Renal cortex interstitium (tissue), 11 donors: ENCODE measurements around the gene PXDN. TPM values are rescaled to one million over a fixed set of nuclear protein-coding genes. Genes with fewer than 3 reads are reported as not detected.
"Not testable (repeated sequence)": the region's sequence is repeated elsewhere in the genome, so short reads cannot be mapped to it uniquely, and the experiment has no call there.

Experiments used
- DNase-seq, 11 donors: peaks; one replicate each; pipeline ENCODE4 v3.0.0-alpha.2; 2013; ENCODE audit warnings: low read depth in 9 of 11, low spot score in 4 of 11; ENCODE audit errors: extremely low read depth in 1 of 11
- polyA plus RNA-seq, 3 donors: library from polyadenylated mRNA; unstranded; fragments of 120-200 nt; gene quantifications; one replicate each; pipeline ENCODE4 v1.2.1, GENCODE V29; 2013; ENCODE audit not compliant: insufficient read length in 3 of 3

PXDN gene
- polyA plus RNA-seq, 3 donors, result 149 to 194 (median 168) TPM

DNA sequence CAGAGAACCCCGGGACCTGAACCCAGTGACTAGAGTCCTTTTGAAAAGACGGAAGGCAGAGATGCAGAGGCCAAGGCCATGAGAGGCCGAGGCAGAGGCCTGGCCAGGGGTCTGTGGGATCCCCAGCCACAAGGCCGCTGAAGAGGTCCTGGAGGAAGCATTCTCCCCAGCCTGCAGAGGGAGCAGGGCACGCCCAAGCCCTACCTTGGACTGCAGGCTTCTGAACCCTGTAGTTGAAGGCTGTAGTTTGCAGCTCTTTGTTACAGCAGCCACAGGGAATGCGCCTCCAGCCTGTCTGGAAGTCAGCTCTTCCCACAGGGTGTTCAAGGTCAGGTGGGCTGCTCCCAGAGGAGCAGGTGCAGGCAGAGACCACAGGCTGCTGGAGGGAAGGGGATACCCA, 22.1 kb upstream of the PXDN start:
- no peak for DNase-seq

DNA sequence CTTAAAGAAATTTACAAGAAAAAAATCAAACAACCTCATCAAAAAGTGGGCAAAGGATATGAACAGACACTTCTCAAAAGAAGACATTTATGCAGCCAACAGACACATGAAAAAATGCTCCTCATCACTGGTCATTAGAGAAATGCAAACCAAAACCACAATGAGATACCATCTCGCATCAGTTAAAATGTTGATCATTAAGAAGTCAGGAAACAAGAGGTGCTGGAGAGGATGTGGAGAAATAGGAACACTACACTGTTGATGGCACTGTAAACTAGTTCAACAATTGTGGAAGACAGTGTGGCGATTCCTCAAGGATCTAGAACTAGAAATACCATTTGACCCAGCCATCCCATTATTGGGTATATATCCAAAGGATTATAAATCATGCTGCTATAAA, 20.9 kb upstream of the PXDN start:
- DNase-seq, result not testable (repeated sequence)

DNA sequence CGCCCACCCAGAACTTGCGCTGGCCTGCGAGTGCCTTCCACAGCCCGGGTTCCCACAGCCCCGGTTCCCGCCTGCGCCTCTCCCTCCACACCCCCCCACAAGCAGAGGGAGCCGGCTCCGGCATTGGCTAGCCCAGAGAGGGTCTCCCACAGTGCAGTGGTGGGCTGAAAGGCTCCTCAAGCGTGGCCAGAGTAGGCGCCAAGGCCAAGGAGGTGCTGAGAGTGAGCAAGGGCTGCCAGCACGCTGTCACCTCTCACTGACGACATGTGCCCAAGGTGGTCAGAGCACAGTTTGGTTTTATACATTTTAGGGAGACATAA, 15.3 kb upstream of the PXDN start:
- DNase-seq, result no peak

DNA sequence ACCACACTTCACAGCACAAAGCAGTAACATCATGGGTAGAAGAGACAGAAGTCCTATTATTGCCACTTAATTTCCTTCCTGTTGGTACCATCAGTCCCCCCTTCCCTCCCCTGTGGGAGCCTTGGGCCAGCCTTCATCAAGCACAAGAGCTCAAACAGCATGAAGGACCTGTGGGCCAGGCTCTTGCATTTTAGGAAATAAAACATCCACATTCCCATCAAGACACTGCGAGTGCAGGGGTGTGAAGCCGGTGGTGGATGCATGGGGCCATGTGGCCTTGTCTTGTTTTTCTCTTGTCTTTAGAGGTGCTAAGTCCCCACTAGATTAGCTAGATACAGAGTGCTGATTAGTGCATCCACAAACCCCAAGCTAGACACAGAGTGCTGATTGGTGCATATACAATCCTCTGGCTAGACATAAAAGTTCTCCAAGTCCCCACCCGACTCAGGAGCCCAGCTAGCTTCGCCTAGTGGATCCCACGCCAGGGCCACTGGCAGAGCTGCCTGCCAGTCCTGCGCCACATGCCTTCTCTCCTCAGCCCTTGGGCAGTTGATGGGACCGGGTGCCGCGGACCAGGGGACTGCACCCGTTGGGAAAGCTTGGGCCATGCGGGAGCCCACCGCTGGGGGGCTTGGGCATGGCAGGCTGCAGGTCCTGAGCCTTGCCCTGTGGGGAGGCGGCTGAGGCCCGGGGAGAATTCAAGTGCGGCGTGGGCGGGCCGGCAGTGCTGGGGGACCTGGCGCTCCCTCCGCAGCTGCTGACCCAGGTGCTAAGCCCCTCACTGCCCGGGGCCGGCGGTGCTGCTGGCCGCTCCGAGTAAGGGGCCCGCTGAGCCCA, 14.7 kb upstream of the PXDN start:
- DNase-seq, result no peak

GRCh38 chr2:1758171-1758570, 13.9 kb upstream of the PXDN start:
- DNase-seq, result peak in 2 of 11 donors; percentile 38 to 43

DNA sequence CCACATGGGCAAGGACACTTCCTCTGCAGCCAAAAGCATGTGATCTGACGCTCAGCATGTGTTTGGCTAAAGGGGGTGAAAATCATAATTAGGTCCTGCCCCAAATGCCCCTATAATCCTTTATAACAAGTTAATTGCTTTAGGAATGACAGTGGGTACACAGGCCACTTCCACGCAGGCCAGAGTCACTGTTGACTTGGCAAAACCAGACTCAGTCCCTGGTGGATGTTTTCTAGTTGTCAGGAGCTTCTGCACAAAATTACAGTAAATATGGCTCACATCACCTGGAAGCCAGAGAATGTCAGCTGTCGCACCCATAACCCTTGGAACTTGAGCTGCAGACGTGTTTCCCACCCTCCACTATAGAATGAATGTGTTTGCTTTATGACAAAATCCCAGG, 13.3 kb upstream of the PXDN start:
- DNase-seq, result no peak

DNA sequence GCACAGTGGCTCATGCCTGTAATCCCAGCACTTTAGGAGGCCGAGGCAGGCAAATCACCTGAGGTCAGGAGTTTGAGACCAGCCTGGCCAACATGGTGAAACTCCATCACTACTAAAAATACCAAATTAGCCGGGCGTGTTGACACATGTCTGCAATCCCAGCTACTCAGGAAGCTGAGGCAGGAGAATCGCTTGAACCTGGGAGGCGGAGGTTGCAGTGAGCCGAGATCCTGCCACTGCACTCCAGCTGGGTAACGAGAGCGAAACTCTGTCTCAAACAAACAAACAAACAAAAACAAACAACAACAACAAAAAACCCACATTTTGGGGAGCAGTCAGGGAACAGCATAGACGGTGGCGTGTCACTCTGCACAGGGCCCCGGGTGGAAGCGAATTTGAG, 12.8 kb upstream of the PXDN start:
- DNase-seq, result not testable (repeated sequence)

GRCh38 chr2:1756456-1756855, 12.1 kb upstream of the PXDN start:
- DNase-seq, result no peak

DNA sequence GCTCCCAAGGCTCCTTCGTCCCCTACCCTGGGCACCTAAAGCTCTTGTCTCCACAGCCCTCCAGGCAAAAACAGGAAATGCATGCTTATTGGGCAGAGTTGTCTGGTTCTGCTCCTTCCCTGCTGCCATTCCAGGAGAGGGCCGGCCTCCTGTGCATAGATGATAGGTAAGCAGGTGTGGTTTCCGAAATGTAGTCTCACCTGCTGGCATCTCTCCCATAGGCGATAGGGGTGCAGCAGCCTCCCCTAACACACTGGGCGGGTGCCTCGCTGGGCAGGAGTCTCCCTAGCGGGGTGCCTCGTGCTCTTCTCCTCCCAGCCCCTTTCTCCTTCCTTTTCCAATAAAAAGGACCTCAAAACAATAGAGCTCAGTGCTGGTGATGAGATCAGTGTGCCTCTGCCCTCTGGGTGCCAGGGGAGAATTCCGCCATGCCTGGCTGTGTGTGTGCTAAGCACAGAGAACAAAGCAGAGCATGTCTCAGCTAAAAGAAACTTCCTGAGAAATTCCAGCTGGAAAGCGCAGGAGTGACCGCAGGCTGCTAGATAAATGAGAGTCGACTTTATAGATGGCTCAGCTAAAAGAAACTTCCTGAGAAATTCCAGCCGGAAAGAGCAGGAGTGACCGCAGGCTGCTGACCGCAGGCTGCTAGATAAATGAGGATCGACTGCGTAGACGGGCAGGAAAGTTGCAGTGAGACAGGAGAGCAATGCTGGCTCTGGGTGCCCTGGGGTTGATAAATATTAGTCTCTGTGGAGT, 11.3 kb upstream of the PXDN start:
- DNase-seq, result peak in 2 of 11 donors; percentile 65 to 72

DNA sequence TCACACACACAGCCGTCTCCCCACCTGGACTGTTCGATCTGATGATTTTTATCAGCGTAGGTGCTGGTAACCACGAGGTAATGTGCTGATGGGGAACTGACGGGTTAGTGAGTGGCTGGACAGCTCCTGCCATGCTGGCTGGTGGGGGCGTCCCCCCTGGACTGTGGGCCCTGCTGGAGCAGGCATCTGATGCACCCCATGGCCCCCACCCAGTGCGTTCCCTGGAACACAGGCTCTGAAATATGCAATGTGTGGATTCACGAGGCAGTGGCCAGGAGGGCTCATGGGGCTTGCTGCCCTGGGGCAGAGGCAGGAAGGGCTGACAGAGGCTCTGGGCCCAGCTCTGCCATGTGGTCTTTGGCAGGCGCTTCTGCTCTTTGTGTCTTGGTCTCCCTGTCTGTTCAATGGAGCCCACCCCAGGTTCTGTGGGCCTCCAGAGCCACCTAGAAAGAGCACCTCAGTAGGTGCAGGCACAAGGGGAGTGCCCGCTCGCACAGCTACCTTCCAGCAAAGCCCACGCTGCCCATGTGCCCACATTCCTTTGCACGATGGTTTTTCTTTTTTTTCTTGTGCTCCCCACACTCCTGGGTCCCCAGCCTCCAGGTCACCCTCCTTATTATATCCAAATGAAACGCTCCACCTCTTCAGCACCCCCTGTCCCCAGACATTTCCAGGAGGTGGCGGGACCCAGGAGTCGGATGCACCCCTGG, 10.3 kb upstream of the PXDN start:
- DNase-seq, result no peak

DNA sequence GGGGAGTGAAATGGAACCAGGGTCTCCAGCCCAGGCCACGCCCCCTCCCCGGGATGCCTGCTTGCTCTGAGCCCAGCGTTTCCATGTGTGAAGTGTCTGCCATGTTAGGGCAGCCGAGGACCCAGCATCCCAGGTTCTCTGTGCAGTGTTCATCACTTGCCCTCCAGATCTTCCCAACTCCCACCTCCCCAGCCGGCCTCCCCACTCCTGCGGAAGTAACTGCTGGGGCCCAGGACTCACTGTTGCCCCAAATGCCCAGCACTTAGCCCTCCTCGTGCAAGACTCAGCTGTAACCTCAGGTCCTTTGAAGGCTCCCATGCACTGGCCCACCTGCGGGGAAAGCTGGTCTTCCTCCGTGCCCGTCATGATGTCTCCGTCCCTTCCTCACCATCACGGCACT, 9.7 kb upstream of the PXDN start:
- DNase-seq, result no peak

GRCh38 chr2:1752751-1753150, 8.4 kb upstream of the PXDN start:
- no peak for DNase-seq

DNA sequence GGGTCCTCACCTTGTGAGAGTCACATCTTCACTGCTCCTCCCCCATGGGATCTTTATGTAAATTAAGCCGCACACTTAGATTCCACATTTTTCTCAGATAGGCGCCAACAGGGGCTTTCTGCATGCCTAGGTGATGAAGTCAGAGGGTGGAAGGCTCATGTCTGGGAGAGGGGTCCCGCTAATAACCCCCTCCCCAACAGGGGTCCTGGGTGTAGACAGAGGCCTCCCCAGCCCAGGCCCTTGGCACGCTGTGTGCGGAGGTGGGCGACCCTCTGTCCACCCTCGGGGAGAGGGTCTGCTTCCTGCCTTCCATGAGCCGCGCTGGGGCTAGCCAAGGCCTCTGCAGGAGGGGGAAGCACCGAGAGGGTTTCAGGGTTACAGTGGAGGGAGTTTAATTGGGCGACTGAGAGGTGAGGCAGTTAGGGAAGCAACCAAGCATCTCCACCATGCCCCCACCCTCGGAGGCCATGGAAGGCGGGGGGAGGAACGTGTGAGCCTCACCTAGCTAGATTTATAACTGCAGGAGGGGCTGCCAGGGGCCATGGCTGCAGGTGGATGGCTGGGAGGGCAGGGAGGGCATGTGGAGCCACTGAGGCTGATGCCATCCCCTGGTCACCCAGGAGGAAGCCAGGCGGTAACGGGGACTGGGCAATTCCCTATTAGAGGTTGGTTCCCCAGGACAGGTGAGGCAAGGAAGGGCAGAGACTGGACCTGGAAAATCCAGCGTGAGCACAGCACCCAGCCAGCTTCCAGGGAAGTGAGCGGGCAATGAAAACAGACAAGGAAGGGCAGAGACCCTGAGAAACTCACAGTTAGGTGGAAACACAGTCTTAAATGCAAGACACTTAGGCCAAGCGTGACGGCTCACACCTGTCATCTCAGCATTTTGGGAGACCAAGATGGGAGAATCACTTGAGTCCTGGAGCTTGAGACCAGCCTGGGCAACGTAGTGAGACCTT, 7.7 kb upstream of the PXDN start:
- no peak for DNase-seq

GRCh38 chr2:1750933-1751766, 6.8 kb upstream of the PXDN start:
- DNase-seq, result peak in 3 of 11 donors; percentile 57 to 66 (median 62)

GRCh38 chr2:1750270-1750932, 6.1 kb upstream of the PXDN start:
- DNase-seq, result no peak

DNA sequence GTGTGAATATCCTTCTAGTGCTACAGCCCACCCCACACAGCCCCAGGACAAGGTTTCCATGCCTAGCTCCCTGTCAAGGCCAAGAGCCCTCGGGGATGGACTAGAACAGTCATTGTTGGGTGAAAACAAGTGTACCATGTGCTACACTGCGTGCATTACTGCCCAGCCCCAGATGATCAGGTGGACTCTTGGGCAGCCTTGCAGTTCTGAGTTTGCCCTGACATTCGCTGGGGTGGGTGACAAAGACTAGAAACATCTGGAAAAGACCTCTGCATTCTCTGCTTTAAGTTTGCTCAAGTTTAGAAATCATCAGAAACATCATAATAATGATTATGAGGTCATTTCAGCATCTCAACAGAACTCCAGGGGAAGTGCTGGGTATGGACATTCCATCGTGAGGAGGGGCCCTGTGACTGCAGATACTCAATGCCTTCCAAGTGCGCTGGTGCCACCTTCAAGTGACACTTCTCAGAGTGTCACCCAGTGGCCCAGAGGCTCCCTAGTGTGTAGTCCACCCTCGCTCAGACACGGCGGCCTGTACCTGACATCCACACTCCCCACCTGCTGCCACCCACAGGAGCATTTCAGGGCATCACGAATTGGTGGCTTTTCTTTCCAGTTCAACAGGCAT, 5.3 kb upstream of the PXDN start:
- no peak for DNase-seq
